Stomach (tissue), 4 donors: Measurements from ENCODE around the gene CIP2A.

Experiments used
- CTCF ChIP-seq, 7 experiments: fragments of 450-650 bp in 4 of 7; fragments of 200-600 bp in 3 of 7; sonication (generic) in 3 of 7; IDR thresholded peaks; one replicate each; pipeline ENCODE4 v1.5.1; 2016 to 2019; ENCODE audit warnings: antibody characterized with exemption in 7 of 7, control low read depth in 2 of 7, mild to moderate bottlenecking in 1 of 7
- EP300 ChIP-seq: sonication (generic); formaldehyde crosslinking; IDR thresholded peaks from one replicate; pipeline ENCODE4 v1.6.1; 2017; ENCODE audit warnings: antibody characterized with exemption

DNA sequence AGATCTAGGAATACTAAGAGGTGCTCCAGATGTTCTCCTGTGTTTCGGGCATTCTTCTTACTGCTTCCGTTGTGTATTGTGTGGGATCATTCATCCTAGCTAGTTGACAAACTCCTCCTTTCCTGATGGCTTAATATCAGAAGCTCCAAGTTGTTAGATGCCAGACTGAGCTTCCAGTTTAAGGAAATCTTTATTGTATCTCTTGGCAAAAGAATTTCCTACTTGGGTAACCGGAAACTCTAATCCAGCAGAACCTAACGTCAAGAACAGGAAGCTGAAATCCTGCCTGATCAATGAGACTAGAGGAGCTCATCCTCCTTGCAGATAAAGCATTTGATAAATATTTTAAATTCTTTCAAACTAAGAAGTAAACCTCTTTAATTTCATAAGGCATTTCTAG, 51.2 kb downstream of the CIP2A start:
- TF ChIP-seq CTCF (IDR thresholded peaks at IDR 0.05) (no peak), EP300 (no peak)
